Peyer's patch (tissue), 4 donors: ENCODE data around the gene SRGAP2.
"Not testable (repeated sequence)": the region's sequence is repeated elsewhere in the genome, so short reads cannot be mapped to it uniquely, and the experiment has no call there.

Experiments used
- POLR2A ChIP-seq, 2 donors: fragments of 450-650 bp; IDR thresholded peaks; one replicate each; pipeline ENCODE4 v1.5.1; 2017; ENCODE audit warnings: antibody characterized with exemption in 2 of 2, mild to moderate bottlenecking in 2 of 2, moderate library complexity in 2 of 2
- TF ChIP-seq, protein P1 (sequence below), 6 experiments: fragments of 450-650 bp in 4 of 6; fragments of 200-600 bp in 2 of 6; sonication (generic) in 1 of 6; IDR thresholded peaks; one replicate each; pipeline ENCODE4 v1.5.1; 2017 to 2019; ENCODE audit warnings: antibody characterized with exemption in 6 of 6, mild to moderate bottlenecking in 3 of 6, moderate library complexity in 1 of 6

DNA sequence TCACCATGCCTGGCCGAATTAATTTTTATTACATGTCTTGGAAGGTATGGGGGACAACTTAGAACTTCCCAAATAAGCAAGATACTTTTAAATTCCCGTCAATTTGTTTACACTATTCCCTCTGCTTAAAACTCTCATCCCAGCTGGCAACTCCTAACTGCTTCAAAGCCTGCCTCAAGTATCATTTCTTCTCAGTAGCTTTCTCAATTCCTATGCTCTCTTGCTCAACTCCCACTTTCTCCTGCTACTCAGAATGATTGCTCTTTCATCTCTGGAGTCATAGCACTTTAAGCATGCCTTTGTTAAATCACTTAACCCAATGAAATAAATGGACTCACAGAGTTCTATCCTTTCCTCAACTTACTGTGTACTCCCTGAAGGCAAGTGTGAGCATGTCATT, 19.6 kb upstream of the SRGAP2 start:
- TF ChIP-seq POLR2A (IDR thresholded peaks at IDR 0.05) = not testable (repeated sequence)
- TF ChIP-seq, protein P1, sequence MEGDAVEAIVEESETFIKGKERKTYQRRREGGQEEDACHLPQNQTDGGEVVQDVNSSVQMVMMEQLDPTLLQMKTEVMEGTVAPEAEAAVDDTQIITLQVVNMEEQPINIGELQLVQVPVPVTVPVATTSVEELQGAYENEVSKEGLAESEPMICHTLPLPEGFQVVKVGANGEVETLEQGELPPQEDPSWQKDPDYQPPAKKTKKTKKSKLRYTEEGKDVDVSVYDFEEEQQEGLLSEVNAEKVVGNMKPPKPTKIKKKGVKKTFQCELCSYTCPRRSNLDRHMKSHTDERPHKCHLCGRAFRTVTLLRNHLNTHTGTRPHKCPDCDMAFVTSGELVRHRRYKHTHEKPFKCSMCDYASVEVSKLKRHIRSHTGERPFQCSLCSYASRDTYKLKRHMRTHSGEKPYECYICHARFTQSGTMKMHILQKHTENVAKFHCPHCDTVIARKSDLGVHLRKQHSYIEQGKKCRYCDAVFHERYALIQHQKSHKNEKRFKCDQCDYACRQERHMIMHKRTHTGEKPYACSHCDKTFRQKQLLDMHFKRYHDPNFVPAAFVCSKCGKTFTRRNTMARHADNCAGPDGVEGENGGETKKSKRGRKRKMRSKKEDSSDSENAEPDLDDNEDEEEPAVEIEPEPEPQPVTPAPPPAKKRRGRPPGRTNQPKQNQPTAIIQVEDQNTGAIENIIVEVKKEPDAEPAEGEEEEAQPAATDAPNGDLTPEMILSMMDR (IDR thresholded peaks at IDR 0.05) = not testable (repeated sequence)
